T-helper 9 cell (primary cell): ENCODE measurements around the gene SCEL.

Source experiments
- DNase-seq: peaks from one replicate; pipeline ENCODE4 v3.0.0-alpha.2; 2020

Gene SCEL

DNA sequence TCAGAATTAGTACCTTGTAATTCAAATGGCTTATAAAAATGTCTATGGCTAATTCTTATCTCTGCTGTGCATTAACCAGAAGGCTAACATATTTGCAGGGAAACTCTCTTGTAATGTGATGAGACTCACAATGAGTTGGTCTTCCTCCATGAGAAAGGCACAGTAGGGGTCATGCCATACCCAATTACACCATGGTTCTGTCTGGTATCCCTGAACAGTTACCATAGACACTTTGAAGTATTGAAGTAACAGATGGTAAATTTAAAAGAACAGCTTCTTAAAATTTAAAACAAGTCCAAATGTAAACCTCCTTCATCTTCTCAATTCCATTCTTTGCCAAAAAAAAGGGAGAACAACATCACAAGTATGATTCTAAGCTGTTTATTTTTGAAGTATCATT lies 139.3 kb downstream of the SCEL start:
- no peak for DNase-seq

DNA sequence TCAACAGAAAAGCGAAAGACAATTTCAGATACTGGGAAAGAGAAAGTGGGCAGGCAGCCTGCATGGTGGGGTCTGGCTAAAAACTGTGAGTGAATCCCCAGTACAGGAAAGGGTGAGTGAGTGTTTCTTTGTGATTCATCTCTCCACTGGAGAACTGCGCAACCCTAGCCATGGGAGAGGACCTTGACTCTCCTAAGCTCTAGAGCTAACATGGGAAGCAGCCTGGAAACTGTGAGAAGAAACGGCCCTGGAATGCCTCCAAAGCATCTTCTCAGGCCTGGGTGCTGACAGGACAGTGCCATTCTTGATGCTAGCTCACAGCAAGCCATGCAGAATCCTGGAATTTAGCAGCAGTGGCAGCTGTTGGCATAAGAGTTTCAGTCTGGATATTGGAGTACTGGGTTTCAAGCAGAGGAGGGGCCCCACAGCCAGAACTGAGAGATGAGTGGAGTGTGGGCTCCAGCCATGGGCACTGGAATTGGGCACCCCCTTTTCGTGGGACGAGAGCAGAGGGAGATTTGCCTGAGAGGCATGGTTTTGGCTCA lies 143.3 kb downstream of the SCEL start:
- no peak for DNase-seq

DNA sequence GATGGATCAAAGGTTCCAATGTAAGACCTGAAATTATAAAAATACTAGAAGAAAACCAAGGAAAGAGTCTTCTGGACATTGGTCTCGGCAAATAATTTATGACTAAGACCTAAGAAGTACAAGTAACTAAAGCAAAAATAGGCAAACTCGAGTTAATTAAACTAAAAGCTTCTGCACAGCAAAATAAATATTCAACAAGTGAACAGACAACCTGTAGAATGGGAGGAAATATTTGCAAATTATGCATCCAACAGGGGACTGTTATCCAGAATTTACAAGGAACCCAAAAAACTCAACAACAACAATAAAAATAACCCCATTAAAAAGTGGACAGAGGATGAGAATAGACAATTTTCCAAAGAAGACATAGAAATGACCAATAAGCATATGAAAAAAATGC lies 152.3 kb downstream of the SCEL start:
- no peak for DNase-seq

DNA sequence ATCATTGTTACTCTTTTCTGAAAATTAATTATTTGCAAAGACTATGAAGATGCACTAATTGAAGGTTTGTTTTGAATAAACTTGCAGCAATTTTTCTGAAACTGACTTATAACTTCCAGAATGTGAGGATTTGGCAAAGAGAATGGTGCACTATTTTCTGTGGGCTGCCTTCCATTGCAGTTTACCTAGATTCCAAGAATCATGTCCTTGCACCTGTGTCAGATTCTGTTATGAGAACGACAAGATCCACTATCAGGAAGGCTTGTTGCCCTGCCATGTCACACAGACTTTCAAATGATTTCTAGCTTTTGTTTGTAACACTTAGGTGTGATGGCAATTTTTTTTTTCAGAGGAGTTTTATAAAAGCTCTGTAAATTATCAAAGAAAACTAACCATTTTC lies 156.4 kb downstream of the SCEL start:
- no peak for DNase-seq

DNA sequence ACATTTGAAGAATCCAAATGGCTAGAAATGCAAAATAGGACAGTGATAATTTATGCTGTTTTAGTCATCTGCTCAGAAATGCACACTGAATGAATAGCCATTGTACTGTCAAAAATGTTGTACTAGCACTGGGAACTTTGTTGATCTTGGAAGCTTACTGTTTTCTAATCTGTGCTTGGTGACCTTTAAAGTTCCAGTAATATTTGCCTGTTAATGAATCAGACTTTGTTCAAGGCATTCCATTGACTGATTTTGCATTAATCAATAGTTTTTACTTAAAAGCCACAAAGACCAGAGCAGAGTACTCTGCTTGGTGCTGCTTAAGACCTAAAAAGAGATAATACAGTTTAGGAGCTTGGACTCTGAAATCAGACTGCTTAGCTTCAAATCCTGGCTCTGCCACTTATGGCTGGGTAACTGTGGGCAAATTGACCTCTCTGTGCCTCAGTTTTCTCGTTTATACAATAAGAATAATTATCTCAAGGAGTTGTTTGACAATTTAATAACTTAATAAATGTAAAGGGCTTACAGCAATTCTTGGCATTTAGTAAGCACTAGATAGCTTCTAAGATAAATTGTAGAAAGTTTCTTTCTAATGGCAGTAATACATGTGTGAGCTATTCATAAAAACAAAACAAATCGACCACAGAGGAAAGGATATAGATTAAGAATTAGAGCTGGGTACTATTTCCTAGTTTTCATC lies 157.4 kb downstream of the SCEL start:
- no peak for DNase-seq

DNA sequence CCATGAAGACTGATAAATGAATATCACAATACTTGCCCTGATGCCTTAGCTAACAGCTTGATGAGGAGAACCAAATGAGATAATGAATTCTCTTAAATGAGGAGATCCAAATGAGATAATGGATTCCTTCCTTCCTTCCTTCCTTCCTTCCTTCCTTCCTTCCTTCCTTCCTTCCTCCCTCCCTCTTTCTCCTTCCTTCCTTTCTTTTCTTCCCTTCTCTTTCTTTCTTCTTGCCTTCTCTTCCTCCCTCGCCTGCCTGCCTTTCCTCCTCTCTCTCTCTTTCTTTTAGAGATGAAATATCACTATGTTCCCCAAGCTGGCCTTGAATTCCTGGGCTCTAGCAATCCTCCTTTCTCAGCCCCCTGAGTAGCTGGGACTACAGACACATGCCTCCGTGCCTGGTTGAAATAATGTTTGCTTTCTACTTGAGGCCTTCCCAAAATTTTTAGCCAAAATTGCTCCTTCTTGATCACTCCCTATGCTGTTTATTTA lies 158.0 kb downstream of the SCEL start:
- no peak for DNase-seq
